Kidney epithelial cell (primary cell): ENCODE results near the gene BPIFA1. TPM values are rescaled to one million over a fixed set of nuclear protein-coding genes. Genes with fewer than 3 reads are reported as not detected.

Experiments used
- DNase-seq: peaks from one replicate; pipeline ENCODE4 v3.0.0-alpha.2; 2010; ENCODE audit warnings: low read depth
- H3K27me3 ChIP-seq: 2 replicates; pipeline ENCODE4 v1.6.0; 2011; ENCODE audit warnings: low read length; ENCODE audit not compliant: control insufficient read depth, insufficient read depth
- H3K36me3 ChIP-seq: 2 replicates; pipeline ENCODE4 v1.5.1; 2011; ENCODE audit warnings: low read length; ENCODE audit not compliant: control insufficient read depth, insufficient read depth
- H3K4me3 ChIP-seq: 2 replicates; pipeline ENCODE4 v1.5.1; 2011; ENCODE audit warnings: low read depth, mild to moderate bottlenecking, control low read depth, low read length
- total RNA-seq: library from RNA; depleted of rRNA; stranded (reverse); fragments of >200 nt; gene quantifications from 2 replicates; pipeline ENCODE4 v1.2.3, GENCODE V29; 2015
- TF ChIP-seq, protein P1 (sequence below): IDR thresholded peaks from 2 replicates; pipeline ENCODE4 v1.5.1; 2011; ENCODE audit warnings: mild to moderate bottlenecking, moderate library complexity, low read length, control low read depth, inconsistent platforms; ENCODE audit not compliant: insufficient read depth, poor library complexity, severe bottlenecking

BPIFA1 gene
- total RNA-seq, 1 donor from 2014 or later, result not detected

- Histone ChIP-seq H3K36me3 (no peaks in the 10 kb centered on the region), H3K4me3 (no peak within 1 kb of the TSS), H3K27me3 (peaks cover 3% of the 10 kb centered on the region)
- TF ChIP-seq, protein P1, sequence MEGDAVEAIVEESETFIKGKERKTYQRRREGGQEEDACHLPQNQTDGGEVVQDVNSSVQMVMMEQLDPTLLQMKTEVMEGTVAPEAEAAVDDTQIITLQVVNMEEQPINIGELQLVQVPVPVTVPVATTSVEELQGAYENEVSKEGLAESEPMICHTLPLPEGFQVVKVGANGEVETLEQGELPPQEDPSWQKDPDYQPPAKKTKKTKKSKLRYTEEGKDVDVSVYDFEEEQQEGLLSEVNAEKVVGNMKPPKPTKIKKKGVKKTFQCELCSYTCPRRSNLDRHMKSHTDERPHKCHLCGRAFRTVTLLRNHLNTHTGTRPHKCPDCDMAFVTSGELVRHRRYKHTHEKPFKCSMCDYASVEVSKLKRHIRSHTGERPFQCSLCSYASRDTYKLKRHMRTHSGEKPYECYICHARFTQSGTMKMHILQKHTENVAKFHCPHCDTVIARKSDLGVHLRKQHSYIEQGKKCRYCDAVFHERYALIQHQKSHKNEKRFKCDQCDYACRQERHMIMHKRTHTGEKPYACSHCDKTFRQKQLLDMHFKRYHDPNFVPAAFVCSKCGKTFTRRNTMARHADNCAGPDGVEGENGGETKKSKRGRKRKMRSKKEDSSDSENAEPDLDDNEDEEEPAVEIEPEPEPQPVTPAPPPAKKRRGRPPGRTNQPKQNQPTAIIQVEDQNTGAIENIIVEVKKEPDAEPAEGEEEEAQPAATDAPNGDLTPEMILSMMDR, result no peak
- no peak for DNase-seq
These were observed 47.3 kb downstream of the BPIFA1 start, which contains the start of gene BPIFB1 for GRCh38 chr20:33282991-33283555. TSS of gene BPIFB1 (plus strand) at chr20:33283214. CDS start at chr20:33286074, 2,860 bp downstream.

DNA sequence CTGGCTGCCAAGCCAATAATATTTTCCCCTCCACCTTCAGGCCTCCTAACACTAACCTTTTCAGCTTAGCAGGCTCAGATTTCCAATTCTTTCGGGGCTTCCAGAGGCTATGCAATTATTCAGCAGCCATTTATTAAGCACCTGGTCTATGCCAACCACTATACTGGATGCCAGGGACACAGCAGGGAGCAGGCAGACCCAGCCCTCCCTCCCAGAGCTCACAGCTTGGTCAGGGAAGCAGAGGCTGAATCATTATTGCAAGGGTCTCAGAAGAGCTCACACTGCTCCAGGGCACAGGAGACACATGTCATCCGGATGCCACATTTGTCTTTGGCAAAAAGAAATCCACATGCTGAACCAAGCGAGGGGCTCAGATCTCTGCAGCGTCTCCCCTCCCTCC lies 48.5 kb downstream of the BPIFA1 start:
- no peak for DNase-seq
- TF ChIP-seq, protein P1, result no peak
- peaks cover 3% of the 10 kb centered on the region for H3K27me3 ChIP-seq

GRCh38 chr20:33284937-33285336 lies 49.1 kb downstream of the BPIFA1 start:
- DNase-seq, result no peak
- H3K36me3 ChIP-seq, result no peaks in the 10 kb centered on the region
- peaks cover 3% of the 10 kb centered on the region for H3K27me3 ChIP-seq
- no peak overlapping the region for H3K4me3 ChIP-seq
- TF ChIP-seq, protein P1, result no peak

More for the DNA sequence above, 48.5 kb downstream of the BPIFA1 start:
- Histone ChIP-seq H3K36me3 (no peaks in the 10 kb centered on the region), H3K4me3 (no peak overlapping the region)

- TF ChIP-seq, protein P1, result no peak
- Histone ChIP-seq H3K27me3 (peaks cover 3% of the 10 kb centered on the region), H3K36me3 (no peaks in the 10 kb centered on the region), H3K4me3 (no peak overlapping the region)
- no peak for DNase-seq
These were observed 50.2 kb downstream of the BPIFA1 start for GRCh38 chr20:33285861-33286495.

DNA sequence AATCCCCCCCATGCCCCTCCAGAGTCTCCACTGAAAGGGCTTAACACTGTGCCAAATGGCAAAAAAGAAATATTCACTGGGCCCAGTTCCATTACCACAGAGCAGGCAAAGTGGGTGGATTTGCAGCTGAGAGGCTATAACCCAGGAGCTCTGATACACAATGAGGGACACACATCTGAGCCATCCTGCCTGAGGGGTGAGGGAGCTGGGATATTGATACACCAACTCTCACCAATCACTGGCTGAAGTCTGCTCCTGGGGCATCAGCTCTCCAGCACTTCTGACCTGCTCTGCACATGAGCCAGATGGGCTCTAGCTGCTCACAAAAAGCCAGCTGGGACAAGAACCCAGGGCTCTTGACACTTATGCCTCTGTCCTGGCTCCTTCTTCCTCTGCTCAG lies 52.1 kb downstream of the BPIFA1 start:
- H3K4me3 ChIP-seq, result no peak overlapping the region
- H3K27me3 ChIP-seq, result peaks cover 3% of the 10 kb centered on the region
- DNase-seq, result no peak
- TF ChIP-seq, protein P1, result no peak
- no peaks in the 10 kb centered on the region for H3K36me3 ChIP-seq
